DOHH2 (cell line): ENCODE results near the gene CCDC195.

ENCODE experiments used
- H3F3A ChIP-seq: fragments of 200-600 bp; sonication (generic), shearing (Covaris generic); 2 replicates; pipeline ENCODE4 v1.6.0; 2016; ENCODE audit warnings: antibody characterized with exemption, mild to moderate bottlenecking; ENCODE audit not compliant: control insufficient read depth, insufficient read depth
- H3K27ac ChIP-seq: fragments of 200-600 bp; sonication (generic); 2 replicates; pipeline ENCODE4 v1.5.1; 2014; ENCODE audit warnings: low read depth, mild to moderate bottlenecking, low read length, moderate library complexity
- H3K27me3 ChIP-seq: fragments of 200-600 bp; sonication (generic); 2 replicates; pipeline ENCODE4 v1.6.1; 2014; ENCODE audit warnings: mild to moderate bottlenecking, low read length, mixed read lengths; ENCODE audit not compliant: control insufficient read depth
- H3K36me3 ChIP-seq: fragments of 200-600 bp; sonication (generic); 2 replicates; pipeline ENCODE4 v1.6.1; 2014; ENCODE audit warnings: mild to moderate bottlenecking, low read length, moderate library complexity, mixed read lengths; ENCODE audit not compliant: control insufficient read depth
- H3K4me1 ChIP-seq: fragments of 200-600 bp; sonication (generic); 2 replicates; pipeline ENCODE4 v1.6.1; 2014; ENCODE audit warnings: mild to moderate bottlenecking, low read length, mixed read lengths; ENCODE audit not compliant: control insufficient read depth
- H3K4me2 ChIP-seq: fragments of 200-600 bp; sonication (generic); 2 replicates; pipeline ENCODE4 v1.6.0; 2014; ENCODE audit warnings: mild to moderate bottlenecking, low read length, moderate library complexity
- H3K4me3 ChIP-seq: fragments of 200-600 bp; sonication (generic); 2 replicates; pipeline ENCODE4 v1.5.1; 2014; ENCODE audit warnings: mild to moderate bottlenecking, low read length, mixed read lengths
- H3K79me2 ChIP-seq: fragments of 200-600 bp; sonication (generic); 2 replicates; pipeline ENCODE4 v1.6.1; 2014; ENCODE audit warnings: mild to moderate bottlenecking, low read length, mixed read lengths; ENCODE audit not compliant: control insufficient read depth
- H3K9me2 ChIP-seq: fragments of 200-600 bp; sonication (generic); replicated peaks from 2 replicates; pipeline ENCODE4 v1.6.1; 2014; ENCODE audit warnings: mild to moderate bottlenecking, low read length, mixed read lengths; ENCODE audit not compliant: control insufficient read depth
- H3K9me3 ChIP-seq: fragments of 200-600 bp; sonication (generic); 2 replicates; pipeline ENCODE4 v1.6.1; 2014; ENCODE audit warnings: antibody characterized with exemption, low read length, mixed read lengths; ENCODE audit not compliant: control insufficient read depth, insufficient read depth
- H4K20me1 ChIP-seq: fragments of 200-600 bp; sonication (generic); 2 replicates; pipeline ENCODE4 v1.6.0; 2014; ENCODE audit warnings: low read depth, mild to moderate bottlenecking, antibody characterized with exemption, low read length, moderate library complexity; ENCODE audit not compliant: control insufficient read depth, insufficient read depth
- CTCF ChIP-seq: fragments of 200-600 bp; sonication (generic); IDR thresholded peaks from one replicate; pipeline ENCODE4 v1.5.1; 2014; ENCODE audit warnings: antibody characterized with exemption, mild to moderate bottlenecking, low read depth, low read length; ENCODE audit not compliant: poor library complexity, severe bottlenecking
- EZH2phosphoT487 ChIP-seq: fragments of 200-600 bp; sonication (generic); IDR thresholded peaks from 2 replicates; pipeline ENCODE4 v1.6.1; 2017; ENCODE audit warnings: borderline replicate concordance, mild to moderate bottlenecking, antibody characterized with exemption, low read length, moderate library complexity, mixed read lengths

The CCDC195 gene

DNA sequence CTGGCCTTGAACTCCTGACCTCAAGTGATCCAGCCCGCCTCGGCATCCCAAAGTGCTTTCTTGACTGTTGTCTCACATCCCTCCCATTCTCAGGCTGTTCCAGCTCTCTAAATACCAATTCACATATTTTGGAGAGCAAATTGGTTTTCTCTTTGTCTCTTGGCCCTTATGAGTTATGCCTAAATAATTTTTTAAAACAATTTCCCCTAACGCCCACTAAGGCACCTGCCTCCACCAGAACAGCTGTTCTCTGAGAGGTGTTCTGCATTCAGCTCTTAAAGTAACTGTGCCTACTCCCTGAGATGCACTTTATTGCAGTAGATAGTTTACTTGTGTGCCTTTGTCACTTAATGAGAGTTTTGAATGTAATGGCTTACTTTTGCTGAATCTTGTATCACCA, 6.9 kb downstream of the CCDC195 start:
- Histone ChIP-seq H3K4me1 (no peaks in the 10 kb centered on the region), H3K9me3 (no peaks in the 10 kb centered on the region), H3F3A (no peaks in the 10 kb centered on the region), H3K36me3 (no peaks in the 10 kb centered on the region), H3K4me2 (no peak overlapping the region), H3K9me2 (no peaks in the 10 kb centered on the region), H3K27me3 (no peaks in the 10 kb centered on the region), H3K79me2 (no peaks in the 10 kb centered on the region), H4K20me1 (no peaks in the 10 kb centered on the region), H3K27ac (no peak overlapping the region), H3K4me3 (no peak overlapping the region)
- TF ChIP-seq EZH2phosphoT487 (no peak), CTCF (no peak)

GRCh38 chr2:224694502-224694901, 21.7 kb downstream of the CCDC195 start:
- H3K9me2 ChIP-seq = no peaks in the 10 kb centered on the region
- no peaks in the 10 kb centered on the region for H3K27me3 ChIP-seq
- H3K4me2 ChIP-seq = no peak overlapping the region

GRCh38 chr2:224691563-224691962, 24.6 kb downstream of the CCDC195 start:
- H3F3A ChIP-seq = no peaks in the 10 kb centered on the region

More at GRCh38 chr2:224694502-224694901, 21.7 kb downstream of the CCDC195 start:
- TF ChIP-seq CTCF (no peak), EZH2phosphoT487 (no peak)
- H3F3A ChIP-seq = no peaks in the 10 kb centered on the region
- no peaks in the 10 kb centered on the region for H4K20me1 ChIP-seq
- H3K79me2 ChIP-seq = no peaks in the 10 kb centered on the region
- no peaks in the 10 kb centered on the region for H3K9me3 ChIP-seq
- H3K27ac ChIP-seq = no peak overlapping the region
- H3K36me3 ChIP-seq = no peaks in the 10 kb centered on the region
- H3K4me3 ChIP-seq = no peak overlapping the region
- peaks cover 18% of the 10 kb centered on the region for H3K4me1 ChIP-seq

More at GRCh38 chr2:224691563-224691962, 24.6 kb downstream of the CCDC195 start:
- Histone ChIP-seq H3K9me3 (no peaks in the 10 kb centered on the region), H3K27ac (no peak overlapping the region), H3K4me2 (no peak overlapping the region), H3K27me3 (no peaks in the 10 kb centered on the region), H3K79me2 (no peaks in the 10 kb centered on the region), H3K4me3 (no peak overlapping the region), H3K4me1 (peaks cover 24% of the 10 kb centered on the region), H4K20me1 (no peaks in the 10 kb centered on the region), H3K9me2 (no peaks in the 10 kb centered on the region), H3K36me3 (no peaks in the 10 kb centered on the region)
- no peak for TF ChIP-seq EZH2phosphoT487
- TF ChIP-seq CTCF = no peak
